Karpas-422 (cell line): ENCODE data around the gene CCDC182. TPM values are rescaled to one million over a fixed set of nuclear protein-coding genes. Genes with fewer than 3 reads are reported as not detected.
A peak's percentile ranks its signal among the peaks of the same experiment; 100 is the strongest.

Experiments used
- DNase-seq: peaks from one replicate; pipeline ENCODE4 v3.0.0-alpha.2; 2015
- H2AFZ ChIP-seq: fragments of 200-600 bp; sonication (generic); 2 replicates; pipeline ENCODE4 v1.6.1; 2014; ENCODE audit warnings: antibody characterized with exemption, low read length, mixed read lengths
- H3K27ac ChIP-seq: fragments of 200-600 bp; sonication (generic); 2 replicates; pipeline ENCODE4 v1.5.1; 2014; ENCODE audit warnings: mild to moderate bottlenecking, low read length, moderate library complexity
- H3K27me3 ChIP-seq: fragments of 200-600 bp; sonication (generic); 2 replicates; pipeline ENCODE4 v1.6.1; 2014; ENCODE audit warnings: low read length, mixed read lengths
- H3K36me3 ChIP-seq: fragments of 200-600 bp; sonication (generic); 2 replicates; pipeline ENCODE4 v1.6.1; 2014; ENCODE audit warnings: low read length, mixed read lengths; ENCODE audit not compliant: insufficient read depth
- H3K4me1 ChIP-seq: fragments of 200-600 bp; sonication (generic); 2 replicates; pipeline ENCODE4 v1.6.1; 2014; ENCODE audit warnings: mild to moderate bottlenecking, low read length, mixed read lengths
- H3K4me2 ChIP-seq: fragments of 200-600 bp; sonication (generic); 2 replicates; pipeline ENCODE4 v1.6.1; 2014; ENCODE audit warnings: low read length, low read depth, mild to moderate bottlenecking; ENCODE audit not compliant: poor library complexity, severe bottlenecking
- H3K4me3 ChIP-seq: fragments of 200-600 bp; sonication (generic); 2 replicates; pipeline ENCODE4 v1.5.1; 2014; ENCODE audit warnings: mild to moderate bottlenecking, antibody characterized with exemption, low read length, mixed read lengths
- H3K79me2 ChIP-seq: fragments of 200-600 bp; sonication (generic); 2 replicates; pipeline ENCODE4 v1.6.1; 2014; ENCODE audit warnings: mild to moderate bottlenecking, low read length, mixed read lengths
- H3K9ac ChIP-seq: fragments of 200-600 bp; sonication (generic); 2 replicates; pipeline ENCODE4 v1.6.0; 2014; ENCODE audit warnings: low read length
- H3K9me2 ChIP-seq: fragments of 200-600 bp; sonication (generic), shearing (Covaris generic); replicated peaks from 2 replicates; pipeline ENCODE4 v1.6.0; 2014; ENCODE audit warnings: mild to moderate bottlenecking, low read length, moderate library complexity; ENCODE audit not compliant: insufficient read depth
- H3K9me3 ChIP-seq: fragments of 300-700, 200-600 bp; sonication (generic); 2 replicates; pipeline ENCODE4 v1.6.1; 2014; ENCODE audit warnings: low read length, mixed read lengths
- H4K20me1 ChIP-seq: fragments of 200-600 bp; sonication (generic); 2 replicates; pipeline ENCODE4 v1.6.1; 2014; ENCODE audit warnings: mild to moderate bottlenecking, antibody characterized with exemption, low read length, low read depth; ENCODE audit not compliant: insufficient read depth
- total RNA-seq: library from RNA; depleted of rRNA; stranded (reverse); fragments of >200 nt; shearing (Covaris generic); gene quantifications from 2 replicates; pipeline ENCODE4 v1.2.3, GENCODE V29; 2014; ENCODE audit warnings: low replicate concordance

The CCDC182 gene
- total RNA-seq, 1 experiment from 2014 or later: not detected

GRCh38 chr17:57781386-57782061, 36.4 kb upstream of the CCDC182 start:
- H3K4me1 ChIP-seq: peaks cover 25% of the 10 kb centered on the region
- no peaks in the 10 kb centered on the region for H3K27me3 ChIP-seq
- no peaks in the 10 kb centered on the region for H3K36me3 ChIP-seq
- no peak overlapping the region for H2AFZ ChIP-seq
- H3K9me2 ChIP-seq: no peaks in the 10 kb centered on the region
- no peak overlapping the region for H3K9ac ChIP-seq
- H3K79me2 ChIP-seq: no peaks in the 10 kb centered on the region
- no peak overlapping the region for H3K27ac ChIP-seq
- H3K4me3 ChIP-seq: no peak overlapping the region
- DNase-seq: no peak
- no peaks in the 10 kb centered on the region for H3K9me3 ChIP-seq
- H3K4me2 ChIP-seq: no peak overlapping the region
- no peaks in the 10 kb centered on the region for H4K20me1 ChIP-seq

DNA sequence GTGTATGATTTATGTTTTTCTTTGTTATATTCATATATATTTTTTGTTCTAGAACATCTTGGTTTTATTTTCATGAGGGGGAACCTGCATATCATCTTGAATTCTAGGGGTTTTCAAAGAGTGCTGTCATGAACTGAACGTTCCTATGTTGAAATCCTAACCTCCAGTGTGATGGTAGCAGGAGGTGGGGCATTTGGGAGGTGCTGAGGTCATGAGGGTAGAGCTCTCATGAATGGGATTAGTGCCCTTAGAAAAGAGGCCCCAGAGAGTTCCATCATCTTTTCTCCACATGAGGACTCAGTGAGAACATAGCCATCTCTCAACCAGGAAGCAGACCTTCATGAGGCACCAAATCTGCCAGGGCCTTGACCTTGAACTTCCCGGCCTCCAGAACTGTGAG, 34.6 kb upstream of the CCDC182 start:
- DNase-seq: no peak
- no peak overlapping the region for H3K9ac ChIP-seq
- H3K27ac ChIP-seq: no peak overlapping the region
- no peaks in the 10 kb centered on the region for H3K9me3 ChIP-seq
- H3K4me1 ChIP-seq: peaks cover 21% of the 10 kb centered on the region
- H3K79me2 ChIP-seq: no peaks in the 10 kb centered on the region
- no peak overlapping the region for H3K4me2 ChIP-seq
- H3K36me3 ChIP-seq: no peaks in the 10 kb centered on the region
- H2AFZ ChIP-seq: no peak overlapping the region
- H3K9me2 ChIP-seq: no peaks in the 10 kb centered on the region
- no peaks in the 10 kb centered on the region for H3K27me3 ChIP-seq
- no peak overlapping the region for H3K4me3 ChIP-seq
- no peaks in the 10 kb centered on the region for H4K20me1 ChIP-seq

DNA sequence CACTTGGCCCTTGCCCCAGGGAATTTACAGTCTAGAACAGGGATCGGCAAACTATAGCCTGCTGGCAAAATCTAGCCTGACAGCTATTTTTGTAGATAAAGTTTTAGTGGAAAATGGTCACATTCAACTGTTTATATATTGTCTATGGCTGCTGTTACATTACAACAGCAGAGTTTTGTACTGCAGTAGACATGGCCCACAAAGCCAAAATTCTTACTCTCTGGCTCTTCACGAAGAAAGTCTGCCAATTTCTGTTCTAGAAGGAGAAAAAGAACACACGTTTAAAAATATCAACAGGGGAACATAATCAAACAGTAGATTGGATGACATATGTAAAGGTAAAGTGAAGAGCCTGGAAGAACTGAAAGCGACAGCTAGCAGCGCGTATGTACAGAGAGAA, 33.2 kb upstream of the CCDC182 start:
- no peaks in the 10 kb centered on the region for H3K79me2 ChIP-seq
- DNase-seq: no peak
- H3K27ac ChIP-seq: no peak overlapping the region
- no peaks in the 10 kb centered on the region for H3K9me3 ChIP-seq
- no peaks in the 10 kb centered on the region for H3K27me3 ChIP-seq
- no peak overlapping the region for H2AFZ ChIP-seq
- H3K4me3 ChIP-seq: no peak overlapping the region
- H3K4me1 ChIP-seq: peaks cover 7% of the 10 kb centered on the region
- H3K9ac ChIP-seq: no peak overlapping the region
- H4K20me1 ChIP-seq: no peaks in the 10 kb centered on the region
- H3K36me3 ChIP-seq: no peaks in the 10 kb centered on the region
- no peak overlapping the region for H3K4me2 ChIP-seq
- H3K9me2 ChIP-seq: no peaks in the 10 kb centered on the region

DNA sequence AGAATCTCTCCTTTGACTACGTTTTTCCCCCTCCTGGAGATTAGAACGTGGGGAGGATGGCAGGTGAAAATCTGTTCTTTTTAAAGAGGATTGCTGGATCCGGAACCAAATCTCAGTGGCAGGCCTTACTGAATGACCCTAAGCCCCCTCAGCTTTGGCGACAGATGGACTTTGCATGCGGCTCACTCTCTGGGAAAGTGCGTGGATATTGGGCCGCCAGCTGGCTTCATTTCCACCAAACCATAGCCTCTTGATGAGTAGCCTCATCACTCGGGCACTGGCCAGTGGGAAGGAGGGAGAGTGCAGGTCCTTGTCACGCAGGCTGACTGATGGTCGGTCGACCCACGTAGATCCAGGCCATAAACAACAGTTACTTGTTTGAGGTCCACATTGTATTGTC, 31.3 kb upstream of the CCDC182 start:
- H3K36me3 ChIP-seq: no peaks in the 10 kb centered on the region
- no peaks in the 10 kb centered on the region for H3K4me1 ChIP-seq
- no peak for DNase-seq
- no peak overlapping the region for H3K9ac ChIP-seq
- no peak overlapping the region for H3K4me2 ChIP-seq
- no peaks in the 10 kb centered on the region for H4K20me1 ChIP-seq
- H3K79me2 ChIP-seq: no peaks in the 10 kb centered on the region
- no peaks in the 10 kb centered on the region for H3K27me3 ChIP-seq
- no peaks in the 10 kb centered on the region for H3K9me3 ChIP-seq
- no peaks in the 10 kb centered on the region for H3K9me2 ChIP-seq
- H3K4me3 ChIP-seq: no peak overlapping the region
- H2AFZ ChIP-seq: no peak overlapping the region
- H3K27ac ChIP-seq: no peak overlapping the region

DNA sequence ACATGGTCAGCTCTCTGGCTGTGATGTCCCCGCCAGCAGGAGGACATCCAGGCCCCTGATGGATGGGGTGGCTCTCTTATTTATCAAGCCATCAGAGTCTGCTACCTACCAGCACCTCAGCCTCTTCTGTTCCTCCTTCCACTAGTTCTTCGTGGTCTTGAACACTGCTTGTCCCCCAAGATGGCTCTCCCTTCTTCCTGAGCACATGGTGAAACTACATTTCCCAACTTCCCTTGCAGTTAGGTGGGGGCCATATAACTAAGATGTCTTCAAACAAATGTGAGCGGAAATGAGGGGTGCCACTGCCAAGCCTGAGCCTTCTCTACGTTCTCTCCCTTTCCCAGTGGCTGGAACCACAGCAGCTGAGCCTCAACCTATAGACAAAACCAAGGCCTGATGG, 29.8 kb upstream of the CCDC182 start:
- no peaks in the 10 kb centered on the region for H3K4me1 ChIP-seq
- no peaks in the 10 kb centered on the region for H3K9me2 ChIP-seq
- no peaks in the 10 kb centered on the region for H4K20me1 ChIP-seq
- no peaks in the 10 kb centered on the region for H3K36me3 ChIP-seq
- no peaks in the 10 kb centered on the region for H3K27me3 ChIP-seq
- H3K27ac ChIP-seq: no peak overlapping the region
- H3K79me2 ChIP-seq: no peaks in the 10 kb centered on the region
- no peaks in the 10 kb centered on the region for H3K9me3 ChIP-seq
- H3K4me2 ChIP-seq: no peak overlapping the region
- no peak overlapping the region; the same call in 1 of the 2 replicates for H2AFZ ChIP-seq
- H3K4me3 ChIP-seq: no peak overlapping the region
- H3K9ac ChIP-seq: no peak overlapping the region
- peak; percentile 49 for DNase-seq

DNA sequence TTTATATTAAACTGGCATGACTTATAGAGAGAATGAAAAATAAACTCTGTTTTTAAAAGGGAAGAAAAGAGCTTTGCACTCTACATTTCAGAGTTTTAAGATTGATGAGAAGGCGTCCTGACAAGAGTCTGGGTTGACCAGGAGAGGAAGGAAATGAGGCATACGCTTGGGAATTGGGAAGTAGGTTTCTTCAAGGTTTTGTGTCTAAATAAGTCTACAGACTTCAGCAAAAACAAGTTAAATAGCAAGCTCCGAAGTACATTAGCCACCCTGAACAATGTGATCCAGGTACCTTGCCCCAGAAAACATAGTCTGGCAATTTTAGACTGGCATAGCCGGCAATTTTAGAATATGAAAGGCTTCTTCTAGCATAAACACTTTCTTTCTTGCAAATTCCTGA, 28.5 kb upstream of the CCDC182 start:
- Histone ChIP-seq H3K9me2 (no peaks in the 10 kb centered on the region), H3K4me2 (no peak overlapping the region), H3K27ac (no peak overlapping the region), H3K36me3 (no peaks in the 10 kb centered on the region), H3K79me2 (no peaks in the 10 kb centered on the region), H3K4me1 (no peaks in the 10 kb centered on the region), H3K9me3 (no peaks in the 10 kb centered on the region), H3K9ac (no peak overlapping the region), H4K20me1 (no peaks in the 10 kb centered on the region), H3K27me3 (no peaks in the 10 kb centered on the region), H3K4me3 (no peak overlapping the region), H2AFZ (no peak overlapping the region)
- DNase-seq: peak; percentile 16

GRCh38 chr17:57772774-57773173, 27.7 kb upstream of the CCDC182 start:
- no peaks in the 10 kb centered on the region for H4K20me1 ChIP-seq
- no peak for DNase-seq
- H3K9me2 ChIP-seq: no peaks in the 10 kb centered on the region

GRCh38 chr17:57767561-57767960, 22.5 kb upstream of the CCDC182 start:
- DNase-seq: no peak
- H3K4me2 ChIP-seq: no peak overlapping the region
- H3K9ac ChIP-seq: no peak overlapping the region
- no peaks in the 10 kb centered on the region for H4K20me1 ChIP-seq
- H3K27me3 ChIP-seq: no peaks in the 10 kb centered on the region
- H3K4me3 ChIP-seq: no peak overlapping the region
- H3K9me2 ChIP-seq: no peaks in the 10 kb centered on the region
- no peaks in the 10 kb centered on the region for H3K36me3 ChIP-seq
- no peak overlapping the region for H3K27ac ChIP-seq
- H2AFZ ChIP-seq: no peak overlapping the region
- H3K79me2 ChIP-seq: no peaks in the 10 kb centered on the region
- no peaks in the 10 kb centered on the region for H3K9me3 ChIP-seq
- H3K4me1 ChIP-seq: no peaks in the 10 kb centered on the region

More at GRCh38 chr17:57772774-57773173, 27.7 kb upstream of the CCDC182 start:
- Histone ChIP-seq H3K4me2 (no peak overlapping the region), H3K27ac (no peak overlapping the region), H3K4me3 (no peak overlapping the region), H3K9ac (no peak overlapping the region), H3K4me1 (no peaks in the 10 kb centered on the region), H3K9me3 (no peaks in the 10 kb centered on the region), H3K79me2 (no peaks in the 10 kb centered on the region), H2AFZ (no peak overlapping the region), H3K36me3 (no peaks in the 10 kb centered on the region), H3K27me3 (no peaks in the 10 kb centered on the region)
